ENCODE measurements around the gene DLGAP5. TPM values are rescaled to one million over a fixed set of nuclear protein-coding genes. Genes with fewer than 3 reads are reported as not detected.

The DLGAP5 gene
- total and polyA plus RNA-seq, 2 of the 13 experiments (the other 11 are each of a cell fraction or from before 2014, with no cell fraction given): 7.7 to 55.8 TPM

DNA sequence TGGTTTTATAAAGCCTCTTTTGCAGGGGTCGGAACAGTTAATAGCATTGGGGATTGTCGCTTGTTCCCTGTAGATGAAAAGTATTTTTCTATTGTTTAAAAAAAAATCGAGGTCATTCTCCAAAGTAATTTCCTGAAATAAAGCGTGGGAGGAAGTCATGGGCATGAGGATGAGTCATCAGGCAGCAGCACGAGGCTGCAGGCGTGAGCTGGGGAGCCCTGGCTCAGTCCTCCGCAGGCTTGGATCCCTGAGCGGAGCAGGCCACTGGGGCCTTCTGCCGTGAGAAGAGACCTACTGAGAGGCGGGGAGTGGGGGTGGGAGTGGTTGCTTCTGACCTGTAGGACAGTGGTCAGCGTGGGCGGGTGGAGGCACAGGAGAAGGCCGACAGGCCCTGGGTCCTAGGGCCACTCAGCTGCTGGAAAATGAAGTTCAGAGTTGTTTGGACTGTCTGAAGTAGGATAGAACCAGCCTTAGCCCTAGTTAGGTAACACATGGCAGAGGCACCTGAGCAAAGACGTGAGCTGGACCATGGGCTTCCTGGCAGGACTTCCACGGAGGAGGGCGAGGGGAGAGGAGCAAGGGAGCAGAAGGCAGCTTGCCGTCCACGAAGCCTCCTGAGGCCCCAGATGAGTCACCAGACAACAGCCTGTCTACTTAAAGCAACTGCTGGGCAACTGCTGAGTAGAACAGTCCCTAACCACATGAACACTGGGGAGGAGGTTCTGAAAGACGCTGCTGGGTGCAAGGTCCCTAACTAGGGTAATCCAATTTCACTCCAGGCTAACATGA, 83.4 kb downstream of the DLGAP5 start (continued):
- TF ChIP-seq SIN3A (IDR thresholded peaks at IDR 0.05; ENCODE audit: borderline replicate concordance, low read depth, low read length): no peak
- peak; percentile 42; the same call in 1 of the 2 replicates for TF ChIP-seq ZNF143 (CRISPR knock-in tag; IDR thresholded peaks at IDR 0.05)
- TF ChIP-seq, protein P1, sequence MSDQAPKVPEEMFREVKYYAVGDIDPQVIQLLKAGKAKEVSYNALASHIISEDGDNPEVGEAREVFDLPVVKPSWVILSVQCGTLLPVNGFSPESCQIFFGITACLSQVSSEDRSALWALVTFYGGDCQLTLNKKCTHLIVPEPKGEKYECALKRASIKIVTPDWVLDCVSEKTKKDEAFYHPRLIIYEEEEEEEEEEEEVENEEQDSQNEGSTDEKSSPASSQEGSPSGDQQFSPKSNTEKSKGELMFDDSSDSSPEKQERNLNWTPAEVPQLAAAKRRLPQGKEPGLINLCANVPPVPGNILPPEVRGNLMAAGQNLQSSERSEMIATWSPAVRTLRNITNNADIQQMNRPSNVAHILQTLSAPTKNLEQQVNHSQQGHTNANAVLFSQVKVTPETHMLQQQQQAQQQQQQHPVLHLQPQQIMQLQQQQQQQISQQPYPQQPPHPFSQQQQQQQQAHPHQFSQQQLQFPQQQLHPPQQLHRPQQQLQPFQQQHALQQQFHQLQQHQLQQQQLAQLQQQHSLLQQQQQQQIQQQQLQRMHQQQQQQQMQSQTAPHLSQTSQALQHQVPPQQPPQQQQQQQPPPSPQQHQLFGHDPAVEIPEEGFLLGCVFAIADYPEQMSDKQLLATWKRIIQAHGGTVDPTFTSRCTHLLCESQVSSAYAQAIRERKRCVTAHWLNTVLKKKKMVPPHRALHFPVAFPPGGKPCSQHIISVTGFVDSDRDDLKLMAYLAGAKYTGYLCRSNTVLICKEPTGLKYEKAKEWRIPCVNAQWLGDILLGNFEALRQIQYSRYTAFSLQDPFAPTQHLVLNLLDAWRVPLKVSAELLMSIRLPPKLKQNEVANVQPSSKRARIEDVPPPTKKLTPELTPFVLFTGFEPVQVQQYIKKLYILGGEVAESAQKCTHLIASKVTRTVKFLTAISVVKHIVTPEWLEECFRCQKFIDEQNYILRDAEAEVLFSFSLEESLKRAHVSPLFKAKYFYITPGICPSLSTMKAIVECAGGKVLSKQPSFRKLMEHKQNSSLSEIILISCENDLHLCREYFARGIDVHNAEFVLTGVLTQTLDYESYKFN (CRISPR knock-in tag; conservative IDR thresholded peaks at IDR 0.05): peak; percentile 59
- TF ChIP-seq ZFP62 (CRISPR knock-in tag; IDR thresholded peaks at IDR 0.05): no peak
- TF ChIP-seq SP1 (IDR thresholded peaks at IDR 0.05): no peak
- no peak for TF ChIP-seq SP1 (CRISPR knock-in tag; IDR thresholded peaks at IDR 0.05)
- TF ChIP-seq, protein P2, sequence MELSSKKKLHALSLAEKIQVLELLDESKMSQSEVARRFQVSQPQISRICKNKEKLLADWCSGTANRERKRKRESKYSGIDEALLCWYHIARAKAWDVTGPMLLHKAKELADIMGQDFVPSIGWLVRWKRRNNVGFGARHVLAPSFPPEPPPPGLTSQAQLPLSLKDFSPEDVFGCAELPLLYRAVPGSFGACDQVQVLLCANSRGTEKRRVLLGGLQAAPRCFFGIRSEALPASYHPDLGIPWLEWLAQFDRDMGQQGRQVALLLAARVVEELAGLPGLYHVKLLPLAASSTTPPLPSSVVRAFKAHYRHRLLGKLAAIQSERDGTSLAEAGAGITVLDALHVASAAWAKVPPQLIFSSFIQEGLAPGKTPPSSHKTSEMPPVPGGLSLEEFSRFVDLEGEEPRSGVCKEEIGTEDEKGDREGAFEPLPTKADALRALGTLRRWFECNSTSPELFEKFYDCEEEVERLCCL (CRISPR knock-in tag; IDR thresholded peaks at IDR 0.05; ENCODE audit: borderline replicate concordance): no peak
- TF ChIP-seq, protein P3, sequence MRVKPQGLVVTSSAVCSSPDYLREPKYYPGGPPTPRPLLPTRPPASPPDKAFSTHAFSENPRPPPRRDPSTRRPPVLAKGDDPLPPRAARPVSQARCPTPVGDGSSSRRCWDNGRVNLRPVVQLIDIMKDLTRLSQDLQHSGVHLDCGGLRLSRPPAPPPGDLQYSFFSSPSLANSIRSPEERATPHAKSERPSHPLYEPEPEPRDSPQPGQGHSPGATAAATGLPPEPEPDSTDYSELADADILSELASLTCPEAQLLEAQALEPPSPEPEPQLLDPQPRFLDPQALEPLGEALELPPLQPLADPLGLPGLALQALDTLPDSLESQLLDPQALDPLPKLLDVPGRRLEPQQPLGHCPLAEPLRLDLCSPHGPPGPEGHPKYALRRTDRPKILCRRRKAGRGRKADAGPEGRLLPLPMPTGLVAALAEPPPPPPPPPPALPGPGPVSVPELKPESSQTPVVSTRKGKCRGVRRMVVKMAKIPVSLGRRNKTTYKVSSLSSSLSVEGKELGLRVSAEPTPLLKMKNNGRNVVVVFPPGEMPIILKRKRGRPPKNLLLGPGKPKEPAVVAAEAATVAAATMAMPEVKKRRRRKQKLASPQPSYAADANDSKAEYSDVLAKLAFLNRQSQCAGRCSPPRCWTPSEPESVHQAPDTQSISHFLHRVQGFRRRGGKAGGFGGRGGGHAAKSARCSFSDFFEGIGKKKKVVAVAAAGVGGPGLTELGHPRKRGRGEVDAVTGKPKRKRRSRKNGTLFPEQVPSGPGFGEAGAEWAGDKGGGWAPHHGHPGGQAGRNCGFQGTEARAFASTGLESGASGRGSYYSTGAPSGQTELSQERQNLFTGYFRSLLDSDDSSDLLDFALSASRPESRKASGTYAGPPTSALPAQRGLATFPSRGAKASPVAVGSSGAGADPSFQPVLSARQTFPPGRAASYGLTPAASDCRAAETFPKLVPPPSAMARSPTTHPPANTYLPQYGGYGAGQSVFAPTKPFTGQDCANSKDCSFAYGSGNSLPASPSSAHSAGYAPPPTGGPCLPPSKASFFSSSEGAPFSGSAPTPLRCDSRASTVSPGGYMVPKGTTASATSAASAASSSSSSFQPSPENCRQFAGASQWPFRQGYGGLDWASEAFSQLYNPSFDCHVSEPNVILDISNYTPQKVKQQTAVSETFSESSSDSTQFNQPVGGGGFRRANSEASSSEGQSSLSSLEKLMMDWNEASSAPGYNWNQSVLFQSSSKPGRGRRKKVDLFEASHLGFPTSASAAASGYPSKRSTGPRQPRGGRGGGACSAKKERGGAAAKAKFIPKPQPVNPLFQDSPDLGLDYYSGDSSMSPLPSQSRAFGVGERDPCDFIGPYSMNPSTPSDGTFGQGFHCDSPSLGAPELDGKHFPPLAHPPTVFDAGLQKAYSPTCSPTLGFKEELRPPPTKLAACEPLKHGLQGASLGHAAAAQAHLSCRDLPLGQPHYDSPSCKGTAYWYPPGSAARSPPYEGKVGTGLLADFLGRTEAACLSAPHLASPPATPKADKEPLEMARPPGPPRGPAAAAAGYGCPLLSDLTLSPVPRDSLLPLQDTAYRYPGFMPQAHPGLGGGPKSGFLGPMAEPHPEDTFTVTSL (CRISPR knock-in tag; IDR thresholded peaks at IDR 0.05; ENCODE audit: borderline replicate concordance): peak; percentile 88
- TF ChIP-seq MTA1 (CRISPR knock-in tag; IDR thresholded peaks at IDR 0.05; ENCODE audit: borderline replicate concordance): peak; percentile 55; the same call in 1 of the 2 replicates
- no peak for TF ChIP-seq GTF2F1 (IDR thresholded peaks at IDR 0.05; ENCODE audit: low read length)
- TF ChIP-seq STAT5B (CRISPR knock-in tag; IDR thresholded peaks at IDR 0.05): no peak
- TF ChIP-seq SNRNP70 (IDR thresholded peaks at IDR 0.05; ENCODE audit: low read depth, low read length): no peak
- peak; percentile 50; the same call in 1 of the 2 replicates for TF ChIP-seq HOXA5 (CRISPR knock-in tag; IDR thresholded peaks at IDR 0.05)
- no peak for TF ChIP-seq HOXA9 (CRISPR knock-in tag; IDR thresholded peaks at IDR 0.05; ENCODE audit: borderline replicate concordance)
- 0 out of 2 replicates have a peak, but pooled peaks have one; percentile 32 for TF ChIP-seq IRX3 (CRISPR knock-in tag; IDR thresholded peaks at IDR 0.05; ENCODE audit: borderline replicate concordance, low read depth)
- no peak for TF ChIP-seq JARID2 (CRISPR knock-in tag; IDR thresholded peaks at IDR 0.05; ENCODE audit: insufficient replicate concordance)
- TF ChIP-seq POLR2AphosphoS5 (IDR thresholded peaks at IDR 0.05; ENCODE audit: low read depth, low read length): peak; percentile 52; the same call in 1 of the 2 replicates
